Neural cell (in vitro differentiated cells): ENCODE results near the gene TMEM205.
A peak's percentile ranks its signal among the peaks of the same experiment; 100 is the strongest.

ENCODE experiments used
- CTCF ChIP-seq: fragments of 450-650 bp; IDR thresholded peaks from 2 replicates; pipeline ENCODE4 v1.5.1; 2014; ENCODE audit warnings: antibody characterized with exemption, mild to moderate bottlenecking, moderate library complexity; ENCODE audit not compliant: poor library complexity, severe bottlenecking
- EP300 ChIP-seq: fragments of 450-650 bp; conservative IDR thresholded peaks from 2 replicates; pipeline ENCODE4 v1.6.1; 2014; ENCODE audit warnings: antibody characterized with exemption, mild to moderate bottlenecking, moderate library complexity; ENCODE audit not compliant: poor library complexity, severe bottlenecking
- EZH2 ChIP-seq: fragments of 200-600, 300-800 bp; shearing (Covaris generic), sonication (generic); IDR thresholded peaks from 2 replicates; pipeline ENCODE4 v1.6.1; 2014; ENCODE audit warnings: antibody characterized with exemption, low read length, borderline replicate concordance, mild to moderate bottlenecking; ENCODE audit not compliant: insufficient read depth, poor library complexity, severe bottlenecking
- MXI1 ChIP-seq: fragments of 450-650 bp; conservative IDR thresholded peaks from 2 replicates; pipeline ENCODE4 v1.6.1; 2014; ENCODE audit warnings: antibody characterized with exemption, mild to moderate bottlenecking; ENCODE audit not compliant: poor library complexity, severe bottlenecking
- TAF1 ChIP-seq: IDR thresholded peaks from 2 replicates; pipeline ENCODE4 v1.6.1; 2012; ENCODE audit warnings: low read depth
- TF ChIP-seq, protein P1 (sequence below): IDR thresholded peaks from 2 replicates; pipeline ENCODE4 v1.6.1; 2012; ENCODE audit warnings: borderline replicate concordance

- TF ChIP-seq EP300 (no peak), CTCF (peak; percentile 91), EZH2 (no peak), MXI1 (peak; percentile 33), TAF1 (no peak)
- TF ChIP-seq, protein P1, sequence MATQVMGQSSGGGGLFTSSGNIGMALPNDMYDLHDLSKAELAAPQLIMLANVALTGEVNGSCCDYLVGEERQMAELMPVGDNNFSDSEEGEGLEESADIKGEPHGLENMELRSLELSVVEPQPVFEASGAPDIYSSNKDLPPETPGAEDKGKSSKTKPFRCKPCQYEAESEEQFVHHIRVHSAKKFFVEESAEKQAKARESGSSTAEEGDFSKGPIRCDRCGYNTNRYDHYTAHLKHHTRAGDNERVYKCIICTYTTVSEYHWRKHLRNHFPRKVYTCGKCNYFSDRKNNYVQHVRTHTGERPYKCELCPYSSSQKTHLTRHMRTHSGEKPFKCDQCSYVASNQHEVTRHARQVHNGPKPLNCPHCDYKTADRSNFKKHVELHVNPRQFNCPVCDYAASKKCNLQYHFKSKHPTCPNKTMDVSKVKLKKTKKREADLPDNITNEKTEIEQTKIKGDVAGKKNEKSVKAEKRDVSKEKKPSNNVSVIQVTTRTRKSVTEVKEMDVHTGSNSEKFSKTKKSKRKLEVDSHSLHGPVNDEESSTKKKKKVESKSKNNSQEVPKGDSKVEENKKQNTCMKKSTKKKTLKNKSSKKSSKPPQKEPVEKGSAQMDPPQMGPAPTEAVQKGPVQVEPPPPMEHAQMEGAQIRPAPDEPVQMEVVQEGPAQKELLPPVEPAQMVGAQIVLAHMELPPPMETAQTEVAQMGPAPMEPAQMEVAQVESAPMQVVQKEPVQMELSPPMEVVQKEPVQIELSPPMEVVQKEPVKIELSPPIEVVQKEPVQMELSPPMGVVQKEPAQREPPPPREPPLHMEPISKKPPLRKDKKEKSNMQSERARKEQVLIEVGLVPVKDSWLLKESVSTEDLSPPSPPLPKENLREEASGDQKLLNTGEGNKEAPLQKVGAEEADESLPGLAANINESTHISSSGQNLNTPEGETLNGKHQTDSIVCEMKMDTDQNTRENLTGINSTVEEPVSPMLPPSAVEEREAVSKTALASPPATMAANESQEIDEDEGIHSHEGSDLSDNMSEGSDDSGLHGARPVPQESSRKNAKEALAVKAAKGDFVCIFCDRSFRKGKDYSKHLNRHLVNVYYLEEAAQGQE = no peak
Observed at GRCh38 chr19:11293433-11294389, 52.4 kb downstream of the TMEM205 start.
